ENCODE data around the gene NRG2. TPM values are rescaled to one million over a fixed set of nuclear protein-coding genes. Genes with fewer than 3 reads are reported as not detected.

The NRG2 gene
- total RNA-seq, 1 experiment from 2014 or later = 1.8 TPM

- H4K20me1 ChIP-seq (ENCODE audit: low read length) = no peaks in the 10 kb centered on the region
- H3F3A ChIP-seq (ENCODE audit: low read length, unreplicated experiment) = no peaks in the 10 kb centered on the region
- ChIA-PET POLR2A (ENCODE audit: unreplicated experiment) (no interaction called here), CTCF (interaction anchor here (0.6 kb wide), 1 partner anchor 10 kb away, joined by 4 read pairs; no protein-coding TSS in a partner anchor)
- DNase-seq (no peak), ATAC-seq (no peak)
- H3K9me2 ChIP-seq (replicated peaks; ENCODE audit: low read length) = no peaks in the 10 kb centered on the region
- H3K9ac ChIP-seq (ENCODE audit: low read length) = no peak overlapping the region
- H3K27me3 ChIP-seq (ENCODE audit: low read length) = no peaks in the 10 kb centered on the region
- H3K79me2 ChIP-seq (ENCODE audit: low read length) = no peaks in the 10 kb centered on the region
- no peak overlapping the region for H3K4me2 ChIP-seq (ENCODE audit: low read length)
- H2AFZ ChIP-seq (ENCODE audit: low read length) = no peak overlapping the region
- TF ChIP-seq CTCF (conservative IDR thresholded peaks at IDR 0.05; ENCODE audit: low read depth, low read length) (no peak), EZH2 (IDR thresholded peaks at IDR 0.05; ENCODE audit: low read length, unreplicated experiment) (no peak), EZH2phosphoT487 (IDR thresholded peaks at IDR 0.05; ENCODE audit: borderline replicate concordance, low read length) (no peak)
- intact Hi-C loops (cut with micrococcal nuclease) = no loop called here
- H3K4me1 ChIP-seq (ENCODE audit: insufficient read depth, low read length) = no peaks in the 10 kb centered on the region
- no peak overlapping the region for H3K4me3 ChIP-seq (ENCODE audit: low read length)
- BruUV-seq (replicated peaks) = no TSS peak
- no peaks in the 10 kb centered on the region for H3K36me3 ChIP-seq (ENCODE audit: low read depth, low read length)
- no peak overlapping the region for H3K27ac ChIP-seq (ENCODE audit: low read length)
- H3K9me3 ChIP-seq (ENCODE audit: low read length) = no peaks in the 10 kb centered on the region
These were observed 156.9 kb downstream of the NRG2 start for GRCh38 chr5:139886213-139886612.

GRCh38 chr5:139885857-139886208 lies 157.3 kb downstream of the NRG2 start:
- DNase-seq (no peak), ATAC-seq (no peak)
- Histone ChIP-seq H4K20me1 (ENCODE audit: low read length) (no peaks in the 10 kb centered on the region), H3K9me3 (ENCODE audit: low read length) (no peaks in the 10 kb centered on the region), H3K4me2 (ENCODE audit: low read length) (no peak overlapping the region), H3K4me3 (ENCODE audit: low read length) (no peak overlapping the region), H3K79me2 (ENCODE audit: low read length) (no peaks in the 10 kb centered on the region), H3F3A (ENCODE audit: low read length, unreplicated experiment) (no peaks in the 10 kb centered on the region), H3K9ac (ENCODE audit: low read length) (no peak overlapping the region), H3K9me2 (replicated peaks; ENCODE audit: low read length) (no peaks in the 10 kb centered on the region), H3K4me1 (ENCODE audit: insufficient read depth, low read length) (no peaks in the 10 kb centered on the region), H3K27me3 (ENCODE audit: low read length) (no peaks in the 10 kb centered on the region), H3K36me3 (ENCODE audit: low read depth, low read length) (no peaks in the 10 kb centered on the region), H3K27ac (ENCODE audit: low read length) (no peak overlapping the region), H2AFZ (ENCODE audit: low read length) (no peak overlapping the region)
- ChIA-PET POLR2A (ENCODE audit: unreplicated experiment) (no interaction called here), CTCF (no interaction called here)
- intact Hi-C loops (cut with micrococcal nuclease) = no loop called here
- BruUV-seq (replicated peaks) = no TSS peak
- TF ChIP-seq EZH2 (IDR thresholded peaks at IDR 0.05; ENCODE audit: low read length, unreplicated experiment) (no peak), EZH2phosphoT487 (IDR thresholded peaks at IDR 0.05; ENCODE audit: borderline replicate concordance, low read length) (no peak), CTCF (conservative IDR thresholded peaks at IDR 0.05; ENCODE audit: low read depth, low read length) (no peak)

GRCh38 chr5:139885172-139885856 lies 157.8 kb downstream of the NRG2 start:
- Histone ChIP-seq H3K36me3 (ENCODE audit: low read depth, low read length) (no peaks in the 10 kb centered on the region), H3K27ac (ENCODE audit: low read length) (no peak overlapping the region), H2AFZ (ENCODE audit: low read length) (no peak overlapping the region), H3K4me3 (ENCODE audit: low read length) (no peak overlapping the region), H3K4me2 (ENCODE audit: low read length) (no peak overlapping the region), H3K9ac (ENCODE audit: low read length) (no peak overlapping the region), H3K79me2 (ENCODE audit: low read length) (no peaks in the 10 kb centered on the region), H3K9me2 (replicated peaks; ENCODE audit: low read length) (no peaks in the 10 kb centered on the region), H3F3A (ENCODE audit: low read length, unreplicated experiment) (no peaks in the 10 kb centered on the region), H4K20me1 (ENCODE audit: low read length) (no peaks in the 10 kb centered on the region), H3K27me3 (ENCODE audit: low read length) (no peaks in the 10 kb centered on the region), H3K9me3 (ENCODE audit: low read length) (no peaks in the 10 kb centered on the region), H3K4me1 (ENCODE audit: insufficient read depth, low read length) (no peaks in the 10 kb centered on the region)
- intact Hi-C loops (cut with micrococcal nuclease) = no loop called here
- ATAC-seq (no peak), DNase-seq (no peak)
- no TSS peak for BruUV-seq (replicated peaks)
- ChIA-PET POLR2A (ENCODE audit: unreplicated experiment) (no interaction called here), CTCF (no interaction called here)
- TF ChIP-seq CTCF (conservative IDR thresholded peaks at IDR 0.05; ENCODE audit: low read depth, low read length) (no peak), EZH2phosphoT487 (IDR thresholded peaks at IDR 0.05; ENCODE audit: borderline replicate concordance, low read length) (no peak), EZH2 (IDR thresholded peaks at IDR 0.05; ENCODE audit: low read length, unreplicated experiment) (no peak)

All from PC-3 (cell line).